Measurements from ENCODE around the gene NLGN4Y. TPM values are rescaled to one million over a fixed set of nuclear protein-coding genes. Genes with fewer than 3 reads are reported as not detected.

The NLGN4Y gene
- polyA plus RNA-seq, 1 of the 3 experiments (the other 2 are of a cell fraction) = not detected

DNA sequence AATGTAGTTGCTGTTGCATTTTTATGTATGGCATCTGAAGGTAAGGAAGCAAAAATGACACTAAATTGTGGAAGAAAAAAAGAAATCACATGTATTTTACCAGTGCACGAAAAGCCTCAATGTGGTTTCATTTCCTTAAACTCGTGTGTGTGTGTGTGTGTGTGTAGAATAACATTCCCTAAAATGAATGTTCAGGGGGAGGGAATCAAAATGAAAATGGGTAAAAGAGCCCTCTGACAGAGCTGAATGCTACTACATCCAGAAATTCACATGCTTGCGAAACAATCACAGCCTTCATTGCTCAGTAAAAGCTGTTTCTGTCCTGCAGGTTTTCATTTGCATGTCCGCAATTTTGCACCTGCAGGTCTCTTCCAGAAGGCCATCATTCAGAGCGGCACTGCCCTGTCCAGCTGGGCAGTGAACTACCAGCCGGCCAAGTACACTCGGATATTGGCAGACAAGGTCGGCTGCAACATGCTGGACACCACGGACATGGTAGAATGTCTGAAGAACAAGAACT lies 305.1 kb downstream of the NLGN4Y start:
- Histone ChIP-seq H2AFZ (ENCODE audit: low read depth) (no peak overlapping the region), H4K20me1 (ENCODE audit: insufficient read depth) (no peaks in the 10 kb centered on the region), H3K4me3 (ENCODE audit: low read depth in 2 of 2, low read length in 1 of 2) (no peak overlapping the region), H3K27ac (ENCODE audit: low read depth in 2 of 2, low read length in 1 of 2) (no peak overlapping the region), H3K4me1 (ENCODE audit: control insufficient read depth in 1 of 2, insufficient read depth in 2 of 2, low read depth in 1 of 2, low read length in 1 of 2) (no peaks in the 10 kb centered on the region), H3F3A (replicated peaks; ENCODE audit: insufficient read depth) (no peaks in the 10 kb centered on the region), H3K9ac (no peak overlapping the region), H3K9me2 (no peaks in the 10 kb centered on the region), H3K4me2 (no peak overlapping the region), H3K9me3 (no peaks in the 10 kb centered on the region), H3K36me3 (replicated peaks in 1 of 2; ENCODE audit: control insufficient read depth in 1 of 2, insufficient read depth in 2 of 2, low read length in 1 of 2) (no peaks in the 10 kb centered on the region), H3K79me2 (ENCODE audit: insufficient read depth) (no peaks in the 10 kb centered on the region), H3K27me3 (ENCODE audit: insufficient read depth) (no peaks in the 10 kb centered on the region)
- DNase-seq = no peak
- TF ChIP-seq MXI1 (IDR thresholded peaks at IDR 0.05; ENCODE audit: low read depth, low read length) (no peak), YY1 (IDR thresholded peaks at IDR 0.05; ENCODE audit: low read depth) (no peak), RFX5 (IDR thresholded peaks at IDR 0.05; ENCODE audit: low read length) (no peak)
- ChIA-PET POLR2A (no interaction called here), CTCF (no interaction called here)
- no CpG with 5 or more reads among the region's 9 CpGs for WGBS (ENCODE audit: low lambda C conversion rate)

DNA sequence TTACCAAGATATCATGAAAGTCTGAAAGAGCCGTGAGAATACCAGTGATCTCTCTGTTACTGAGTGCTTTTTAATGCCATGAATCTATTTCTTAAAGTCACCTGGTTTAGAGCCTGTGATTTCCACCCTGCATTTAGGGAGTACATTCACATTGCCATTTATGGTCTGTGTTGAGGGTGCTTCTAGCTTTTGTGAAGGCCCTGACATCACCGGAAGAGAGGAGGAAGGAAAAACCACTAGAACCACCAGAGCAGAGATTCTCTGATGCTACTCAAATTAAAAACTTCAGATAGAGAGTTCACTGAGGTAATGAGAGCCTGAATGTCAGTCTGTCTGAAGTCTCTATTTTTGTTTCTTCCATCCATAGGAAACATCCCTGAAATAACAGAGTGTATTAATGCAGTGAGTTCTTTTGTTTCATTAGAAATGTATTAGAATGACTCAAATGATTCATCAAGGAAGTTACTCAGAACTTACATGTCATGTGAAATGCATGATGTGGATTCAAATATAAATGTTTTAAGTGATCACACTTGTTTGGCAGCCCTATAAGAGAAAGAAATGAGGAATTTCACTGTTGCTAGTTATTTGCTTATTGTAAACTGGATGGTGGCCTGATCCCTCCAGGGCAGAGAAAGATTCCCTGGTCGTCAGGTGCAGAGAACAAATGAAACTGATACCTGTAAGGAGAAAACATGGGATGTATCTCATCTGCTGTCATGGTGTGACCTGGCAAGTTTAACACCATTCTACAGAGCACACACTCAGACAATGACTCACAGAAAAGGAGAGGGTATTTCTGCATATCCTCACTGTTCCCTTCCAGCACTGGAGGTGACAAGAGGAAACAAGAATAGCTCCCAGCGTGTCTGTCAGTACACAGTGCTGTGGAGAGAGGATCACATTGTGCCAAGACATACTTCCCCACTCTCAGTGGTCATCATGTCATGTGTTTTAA lies 310.1 kb downstream of the NLGN4Y start:
- Histone ChIP-seq H3K4me2 (no peak overlapping the region), H3K27ac (ENCODE audit: low read depth in 2 of 2, low read length in 1 of 2) (no peak overlapping the region), H3K9me2 (no peaks in the 10 kb centered on the region), H3K4me1 (ENCODE audit: control insufficient read depth in 1 of 2, insufficient read depth in 2 of 2, low read depth in 1 of 2, low read length in 1 of 2) (no peaks in the 10 kb centered on the region), H3K4me3 (ENCODE audit: low read depth in 2 of 2, low read length in 1 of 2) (no peak overlapping the region), H3K9me3 (no peaks in the 10 kb centered on the region), H3K79me2 (ENCODE audit: insufficient read depth) (no peaks in the 10 kb centered on the region), H4K20me1 (ENCODE audit: insufficient read depth) (no peaks in the 10 kb centered on the region), H2AFZ (ENCODE audit: low read depth) (no peak overlapping the region), H3K27me3 (ENCODE audit: insufficient read depth) (no peaks in the 10 kb centered on the region), H3F3A (replicated peaks; ENCODE audit: insufficient read depth) (no peaks in the 10 kb centered on the region), H3K36me3 (replicated peaks in 1 of 2; ENCODE audit: control insufficient read depth in 1 of 2, insufficient read depth in 2 of 2, low read length in 1 of 2) (no peaks in the 10 kb centered on the region), H3K9ac (no peak overlapping the region)
- TF ChIP-seq FOXM1 (IDR thresholded peaks at IDR 0.05; ENCODE audit: low read depth) (no peak), NRF1 (IDR thresholded peaks at IDR 0.05; ENCODE audit: low read depth, low read length) (no peak), FOSL2 (IDR thresholded peaks at IDR 0.05; ENCODE audit: borderline replicate concordance, low read depth) (no peak)
- DNase-seq = no peak
- WGBS (ENCODE audit: low lambda C conversion rate) = no CpG with 5 or more reads among the region's 4 CpGs
- ChIA-PET CTCF (no interaction called here), POLR2A (no interaction called here)

- CTCF ChIA-PET = no interaction called here
- Histone ChIP-seq H3F3A (replicated peaks; ENCODE audit: insufficient read depth) (no peaks in the 10 kb centered on the region), H3K4me3 (ENCODE audit: low read depth in 2 of 2, low read length in 1 of 2) (no peak overlapping the region), H3K4me2 (no peak overlapping the region), H3K36me3 (replicated peaks in 1 of 2; ENCODE audit: control insufficient read depth in 1 of 2, insufficient read depth in 2 of 2, low read length in 1 of 2) (no peaks in the 10 kb centered on the region), H3K9me3 (no peaks in the 10 kb centered on the region), H4K20me1 (ENCODE audit: insufficient read depth) (no peaks in the 10 kb centered on the region), H3K27ac (ENCODE audit: low read depth in 2 of 2, low read length in 1 of 2) (no peak overlapping the region), H3K27me3 (ENCODE audit: insufficient read depth) (no peaks in the 10 kb centered on the region), H3K9ac (no peak overlapping the region), H3K4me1 (ENCODE audit: control insufficient read depth in 1 of 2, insufficient read depth in 2 of 2, low read depth in 1 of 2, low read length in 1 of 2) (no peaks in the 10 kb centered on the region), H3K79me2 (ENCODE audit: insufficient read depth) (no peaks in the 10 kb centered on the region), H2AFZ (ENCODE audit: low read depth) (no peak overlapping the region), H3K9me2 (no peaks in the 10 kb centered on the region)
- DNase-seq = no peak
- POLR2A ChIA-PET = no interaction called here
- WGBS (ENCODE audit: low lambda C conversion rate) = no CpG with 5 or more reads among the region's 3 CpGs
- TF ChIP-seq NFIC (IDR thresholded peaks at IDR 0.05; ENCODE audit: borderline replicate concordance) = no peak
- TF ChIP-seq GATA2 (CRISPR knock-in tag; IDR thresholded peaks at IDR 0.05) = no peak
- no peak for TF ChIP-seq RFX5 (IDR thresholded peaks at IDR 0.05; ENCODE audit: low read length)
- TF ChIP-seq RXRA (IDR thresholded peaks at IDR 0.05; ENCODE audit: borderline replicate concordance, low read depth) = no peak
- no peak for TF ChIP-seq YY1 (IDR thresholded peaks at IDR 0.05; ENCODE audit: low read depth)
- TF ChIP-seq, protein P1, sequence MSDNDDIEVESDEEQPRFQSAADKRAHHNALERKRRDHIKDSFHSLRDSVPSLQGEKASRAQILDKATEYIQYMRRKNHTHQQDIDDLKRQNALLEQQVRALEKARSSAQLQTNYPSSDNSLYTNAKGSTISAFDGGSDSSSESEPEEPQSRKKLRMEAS (IDR thresholded peaks at IDR 0.05; ENCODE audit: low read depth) = no peak
- TF ChIP-seq, protein P2, sequence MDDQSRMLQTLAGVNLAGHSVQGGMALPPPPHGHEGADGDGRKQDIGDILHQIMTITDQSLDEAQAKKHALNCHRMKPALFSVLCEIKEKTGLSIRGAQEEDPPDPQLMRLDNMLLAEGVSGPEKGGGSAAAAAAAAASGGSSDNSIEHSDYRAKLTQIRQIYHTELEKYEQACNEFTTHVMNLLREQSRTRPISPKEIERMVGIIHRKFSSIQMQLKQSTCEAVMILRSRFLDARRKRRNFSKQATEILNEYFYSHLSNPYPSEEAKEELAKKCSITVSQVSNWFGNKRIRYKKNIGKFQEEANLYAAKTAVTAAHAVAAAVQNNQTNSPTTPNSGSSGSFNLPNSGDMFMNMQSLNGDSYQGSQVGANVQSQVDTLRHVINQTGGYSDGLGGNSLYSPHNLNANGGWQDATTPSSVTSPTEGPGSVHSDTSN (IDR thresholded peaks at IDR 0.05) = no peak
- TF ChIP-seq MXI1 (IDR thresholded peaks at IDR 0.05; ENCODE audit: low read depth, low read length) = no peak
- TF ChIP-seq, protein P3, sequence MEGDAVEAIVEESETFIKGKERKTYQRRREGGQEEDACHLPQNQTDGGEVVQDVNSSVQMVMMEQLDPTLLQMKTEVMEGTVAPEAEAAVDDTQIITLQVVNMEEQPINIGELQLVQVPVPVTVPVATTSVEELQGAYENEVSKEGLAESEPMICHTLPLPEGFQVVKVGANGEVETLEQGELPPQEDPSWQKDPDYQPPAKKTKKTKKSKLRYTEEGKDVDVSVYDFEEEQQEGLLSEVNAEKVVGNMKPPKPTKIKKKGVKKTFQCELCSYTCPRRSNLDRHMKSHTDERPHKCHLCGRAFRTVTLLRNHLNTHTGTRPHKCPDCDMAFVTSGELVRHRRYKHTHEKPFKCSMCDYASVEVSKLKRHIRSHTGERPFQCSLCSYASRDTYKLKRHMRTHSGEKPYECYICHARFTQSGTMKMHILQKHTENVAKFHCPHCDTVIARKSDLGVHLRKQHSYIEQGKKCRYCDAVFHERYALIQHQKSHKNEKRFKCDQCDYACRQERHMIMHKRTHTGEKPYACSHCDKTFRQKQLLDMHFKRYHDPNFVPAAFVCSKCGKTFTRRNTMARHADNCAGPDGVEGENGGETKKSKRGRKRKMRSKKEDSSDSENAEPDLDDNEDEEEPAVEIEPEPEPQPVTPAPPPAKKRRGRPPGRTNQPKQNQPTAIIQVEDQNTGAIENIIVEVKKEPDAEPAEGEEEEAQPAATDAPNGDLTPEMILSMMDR (IDR thresholded peaks at IDR 0.05) = no peak
- no peak for TF ChIP-seq USF1 (IDR thresholded peaks at IDR 0.05; ENCODE audit: borderline replicate concordance, low read depth)
- TF ChIP-seq SMC3 (IDR thresholded peaks at IDR 0.05; ENCODE audit: low read depth, low read length) = no peak
- no peak for TF ChIP-seq TAF1 (IDR thresholded peaks at IDR 0.05; ENCODE audit: borderline replicate concordance, low read depth, low read length)
- TF ChIP-seq IRF3 (IDR thresholded peaks at IDR 0.05; ENCODE audit: low read depth, low read length) = no peak
These were observed 313.1 kb downstream of the NLGN4Y start for GRCh38 chrY:14837466-14837865.
